NCI-H748 (cell line): Measurements from ENCODE around the gene CNTN4.
"Not testable (repeated sequence)": the region's sequence is repeated elsewhere in the genome, so short reads cannot be mapped to it uniquely, and the experiment has no call there.

Experiments
- DNase-seq: peaks from one replicate; lab custom pipeline; 2025; ENCODE audit not compliant: unreplicated experiment; lab: John Stamatoyannopoulos, UW

Gene CNTN4

GRCh38 chr3:2945121-2945520 is 846.5 kb downstream of the CNTN4 start:
- DNase-seq: no peak

DNA sequence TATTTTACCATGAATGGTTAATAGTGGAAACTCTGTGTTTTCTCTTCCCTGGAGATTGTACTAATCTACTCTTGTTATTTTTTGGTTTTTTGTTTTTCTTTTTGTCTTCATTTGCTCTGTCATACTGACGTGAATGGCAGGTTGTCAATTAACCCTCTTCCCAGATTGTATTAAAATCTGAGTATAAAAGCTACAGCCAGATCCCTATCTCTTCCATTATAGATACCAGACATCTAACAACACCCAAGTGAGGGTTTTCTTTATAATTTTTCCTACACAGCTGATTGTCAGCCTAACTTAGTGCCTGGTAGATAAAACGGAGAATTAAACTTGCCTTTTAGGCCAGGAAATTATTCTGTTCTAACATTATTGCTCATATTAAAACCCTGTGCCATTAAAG is 848.9 kb downstream of the CNTN4 start:
- no peak for DNase-seq

GRCh38 chr3:2948882-2949281 is 850.2 kb downstream of the CNTN4 start:
- DNase-seq: no peak

DNA sequence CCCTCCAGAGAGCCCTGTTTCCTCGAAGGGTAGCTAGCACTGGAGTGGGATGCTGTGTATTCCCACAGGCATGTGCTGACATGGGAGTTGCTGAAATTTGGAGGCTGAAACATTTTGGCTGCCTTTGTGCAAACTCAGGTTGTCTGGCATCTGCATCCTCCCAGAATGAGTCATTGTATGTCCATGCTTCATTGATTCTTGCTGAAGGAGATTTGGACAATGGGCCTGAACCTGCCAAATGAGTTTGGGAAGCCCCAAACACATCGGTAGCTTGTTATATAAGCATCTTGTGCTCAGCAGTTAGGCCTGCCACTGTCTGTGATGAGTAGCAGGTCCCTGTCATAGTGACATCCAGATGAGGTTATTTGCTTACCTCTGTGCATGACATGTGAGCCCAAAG is 851.5 kb downstream of the CNTN4 start:
- no peak for DNase-seq

- no peak for DNase-seq
These were observed 858.4 kb downstream of the CNTN4 start for GRCh38 chr3:2957115-2957514.

- no peak for DNase-seq
These were observed 859.9 kb downstream of the CNTN4 start for GRCh38 chr3:2958551-2958950.

- no peak for DNase-seq
These were observed 862.9 kb downstream of the CNTN4 start for GRCh38 chr3:2961576-2961975.

- no peak for DNase-seq
These were observed 869.2 kb downstream of the CNTN4 start for GRCh38 chr3:2967871-2968270.

DNA sequence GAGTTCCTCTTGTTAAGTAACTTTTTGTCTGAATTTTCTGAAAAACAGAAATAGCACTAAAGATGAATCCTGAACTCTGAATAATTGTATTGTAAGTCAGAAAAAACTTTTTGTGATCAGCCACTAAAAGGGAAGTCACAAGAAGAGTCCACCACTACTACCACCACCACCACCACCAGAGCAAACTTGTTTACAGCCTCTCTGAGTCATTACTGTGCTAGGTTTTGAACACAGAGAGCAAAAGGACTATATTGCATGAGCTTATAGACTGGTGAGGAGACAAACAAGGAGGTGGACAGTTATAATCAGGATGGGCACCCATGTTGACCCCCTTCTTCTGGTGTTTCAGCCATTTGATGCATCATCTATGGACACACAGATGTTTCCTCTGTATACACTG is 869.8 kb downstream of the CNTN4 start:
- DNase-seq: no peak

DNA sequence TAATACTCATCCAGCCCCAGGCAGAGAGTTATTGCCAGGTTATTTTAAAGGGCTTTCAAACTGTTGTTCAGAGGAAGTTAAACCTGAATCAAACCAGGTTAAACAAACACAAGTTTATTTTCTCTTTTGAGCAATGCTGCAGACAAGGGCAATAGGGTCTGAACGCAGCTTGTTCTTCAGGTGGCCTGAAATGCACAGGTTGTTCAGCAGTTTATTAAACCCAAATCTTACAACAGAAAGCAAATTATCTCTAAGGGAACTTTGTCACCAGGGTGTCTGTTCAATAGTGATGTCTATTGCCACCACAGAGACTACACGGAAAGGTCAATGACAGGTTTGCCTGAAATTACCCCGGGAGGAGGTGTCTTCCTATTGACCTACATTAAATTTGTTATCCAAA is 877.5 kb downstream of the CNTN4 start:
- peak; percentile 4 for DNase-seq

- peak; percentile 2 for DNase-seq
These were observed 878.1 kb downstream of the CNTN4 start for GRCh38 chr3:2976796-2977195.

DNA sequence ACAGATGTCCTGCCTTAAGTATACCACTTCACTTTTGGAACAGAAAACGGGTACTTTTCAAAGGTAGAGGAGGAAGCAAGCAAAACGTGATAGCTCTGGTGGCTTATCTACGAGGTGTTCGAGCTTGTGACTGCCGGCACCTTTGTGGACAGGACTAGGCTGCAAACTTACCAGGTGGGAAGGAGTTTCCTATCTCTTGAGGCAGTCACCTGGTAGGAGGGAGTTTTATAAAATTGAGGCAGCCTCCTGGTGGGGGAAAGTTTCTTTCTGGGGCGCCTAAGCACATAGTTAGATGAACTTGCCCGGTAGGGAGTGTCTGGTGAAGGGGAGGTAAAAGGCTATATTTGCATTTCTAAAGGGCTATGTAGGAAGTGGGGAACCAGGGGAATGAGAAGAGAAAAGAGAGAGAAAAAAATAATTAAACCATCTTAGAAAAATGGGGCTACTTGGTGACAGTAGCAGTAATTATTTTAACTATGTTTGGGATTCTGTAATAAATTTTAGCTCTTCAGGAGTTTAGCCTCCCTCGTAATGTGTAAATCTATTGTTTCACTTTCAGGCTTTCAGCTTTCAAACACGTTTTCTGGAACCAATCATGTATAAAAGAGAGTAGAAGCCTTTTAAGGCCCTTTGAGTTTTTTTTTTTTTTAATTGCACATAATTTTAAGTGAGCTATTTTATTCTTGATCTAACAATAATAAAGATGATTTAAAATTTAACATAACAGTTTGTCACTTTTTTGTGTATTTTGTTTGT is 880.5 kb downstream of the CNTN4 start:
- DNase-seq: no peak

DNA sequence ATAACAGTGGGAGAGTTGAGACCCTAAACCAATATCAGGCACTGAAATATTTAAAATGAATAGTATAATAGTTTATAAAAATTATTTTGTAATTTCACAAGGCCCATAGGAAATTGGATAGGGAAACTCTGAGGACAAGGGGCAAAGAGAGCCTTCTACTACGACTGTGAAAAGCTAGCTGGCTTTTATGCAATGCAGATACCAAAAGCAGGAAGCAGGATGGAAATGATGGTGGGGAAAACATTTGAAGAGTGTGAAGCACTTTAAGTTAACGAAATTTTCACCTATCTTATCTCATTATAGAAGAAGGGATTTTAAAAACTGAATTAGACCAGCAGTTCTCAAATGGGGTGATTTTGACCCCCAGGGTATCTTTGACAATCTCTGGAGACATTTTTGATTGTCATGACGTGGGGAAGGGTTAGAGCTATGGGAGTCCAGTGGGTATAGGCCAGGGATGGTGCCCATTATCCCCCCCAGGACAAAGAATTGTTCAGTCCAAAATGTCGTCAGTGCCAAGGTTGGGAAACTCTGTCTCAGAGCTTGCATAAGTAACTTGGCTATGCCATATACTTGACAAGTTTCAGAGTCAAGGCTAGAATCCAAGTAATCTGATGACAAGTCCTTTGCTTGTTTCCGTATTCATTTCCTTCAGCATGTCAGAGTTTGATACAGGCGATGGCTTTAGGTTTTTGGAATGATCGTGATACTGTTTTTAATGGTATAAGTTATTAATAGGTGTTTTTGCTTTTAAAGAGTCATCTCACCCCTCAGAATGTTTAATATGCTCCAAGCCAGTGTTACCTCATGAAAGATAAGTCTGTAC is 885.6 kb downstream of the CNTN4 start:
- DNase-seq: no peak

- DNase-seq: no peak
These were observed 886.2 kb downstream of the CNTN4 start for GRCh38 chr3:2984831-2985220.

DNA sequence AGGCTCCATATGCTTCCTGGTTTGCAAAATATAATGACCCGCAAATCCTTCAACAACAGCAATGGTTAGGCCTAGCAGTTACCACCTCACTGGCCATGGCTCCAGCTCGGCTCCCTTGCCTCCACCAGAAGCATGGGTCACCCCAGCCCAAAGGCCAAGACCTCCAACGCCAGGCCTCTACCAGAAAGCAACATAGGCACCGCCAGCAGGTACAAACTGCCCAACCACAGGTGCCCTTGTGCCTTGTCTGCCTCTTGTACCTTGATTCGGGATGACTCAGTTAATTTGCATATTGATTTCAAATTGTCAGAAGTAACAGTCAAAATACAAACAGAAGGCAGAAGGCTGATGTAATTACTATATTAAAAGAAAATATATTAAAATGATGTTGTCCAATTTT is 886.8 kb downstream of the CNTN4 start:
- DNase-seq: no peak

- DNase-seq: peak; percentile 21
These were observed 893.9 kb downstream of the CNTN4 start for GRCh38 chr3:2992534-2992933.

- not testable (repeated sequence) for DNase-seq
These were observed 894.5 kb downstream of the CNTN4 start for GRCh38 chr3:2993130-2993529.

GRCh38 chr3:2993736-2994135 is 895.1 kb downstream of the CNTN4 start:
- DNase-seq: no peak

DNA sequence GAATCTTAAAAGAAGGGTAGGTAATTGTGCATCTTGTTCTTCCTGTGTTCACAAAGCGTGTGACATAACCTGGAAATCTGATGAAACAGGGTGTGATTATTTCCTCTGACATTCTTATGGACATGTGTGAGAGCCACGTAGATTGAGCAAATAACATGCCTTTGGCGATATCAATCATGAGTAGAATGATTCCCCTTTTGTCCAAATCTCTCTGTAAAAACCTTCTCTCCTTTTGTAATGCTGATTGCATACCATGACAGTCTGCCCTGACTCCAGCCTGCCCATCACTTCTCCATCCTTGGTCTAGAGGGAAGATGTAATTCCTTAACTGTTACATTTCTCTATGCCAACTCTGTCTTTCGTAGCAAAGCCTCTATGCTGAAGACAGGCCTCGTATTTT is 896.5 kb downstream of the CNTN4 start:
- no peak for DNase-seq

DNA sequence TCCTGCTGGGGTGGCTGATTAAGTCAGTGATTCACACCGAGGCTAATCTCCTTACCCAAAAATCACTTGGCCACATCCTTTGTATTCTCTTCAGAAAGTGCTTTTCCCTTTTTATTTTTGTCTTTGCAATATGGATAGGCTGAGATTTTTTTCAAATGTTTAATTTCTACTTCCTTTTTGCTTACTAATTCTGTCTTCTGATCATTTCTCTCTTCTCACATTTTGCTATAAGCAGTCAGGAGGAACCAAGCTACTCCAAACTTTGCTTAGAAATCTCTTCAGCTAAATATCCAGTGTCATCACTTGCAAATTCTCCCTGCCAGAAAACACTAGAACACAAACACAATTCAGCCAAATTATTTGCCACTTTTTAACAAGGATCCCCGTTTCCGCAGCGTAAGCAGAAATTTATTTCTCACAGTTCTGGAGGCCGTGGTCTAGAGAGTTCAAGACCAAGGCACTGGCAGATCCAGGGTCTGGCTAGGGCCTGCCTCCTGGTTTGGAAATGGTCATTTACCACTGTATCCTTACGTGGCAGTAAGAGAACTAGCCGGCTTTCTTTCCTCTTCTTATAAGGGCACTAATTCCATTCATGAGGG is 906.6 kb downstream of the CNTN4 start:
- DNase-seq: no peak

DNA sequence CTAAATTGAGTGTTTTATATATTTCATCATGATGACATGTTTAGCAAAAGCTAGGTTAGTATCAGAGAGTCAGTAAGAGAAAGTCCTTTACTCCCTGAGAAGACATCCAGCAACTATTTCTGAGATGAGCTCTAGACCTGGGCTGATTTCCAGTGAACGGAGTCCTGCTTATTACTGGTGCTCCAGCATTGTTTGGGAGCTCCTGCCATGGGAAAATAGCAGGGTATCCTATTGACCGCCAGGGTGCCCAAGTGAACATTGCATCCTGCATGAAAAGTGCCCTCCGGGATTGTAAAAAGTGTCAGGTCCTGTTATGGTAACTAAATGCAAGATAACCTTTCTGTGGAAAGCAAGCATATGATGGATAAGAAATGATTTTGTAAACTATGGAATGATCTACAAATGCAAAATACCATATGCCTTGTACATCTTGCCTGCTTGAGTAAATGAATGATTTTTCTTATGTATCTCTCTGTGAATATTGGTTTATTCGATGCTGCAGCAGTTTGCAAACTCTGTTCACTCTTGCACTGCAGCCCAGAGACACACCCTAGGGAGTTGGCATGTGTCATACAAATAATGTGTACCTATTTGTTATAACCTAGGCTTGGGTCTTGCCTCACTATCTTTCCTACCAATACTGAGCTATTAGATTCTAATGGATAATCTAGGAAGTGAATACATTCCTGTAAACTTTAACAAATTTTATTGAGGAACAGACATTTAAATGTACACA is 914.8 kb downstream of the CNTN4 start:
- DNase-seq: no peak
